ENCODE data around the gene AGBL5.
"Not testable (repeated sequence)": the region's sequence is repeated elsewhere in the genome, so short reads cannot be mapped to it uniquely, and the experiment has no call there.

- not testable (repeated sequence) for TF ChIP-seq CTCF (conservative IDR thresholded peaks at IDR 0.05; ENCODE audit: low read length); EZH2phosphoT487 (IDR thresholded peaks at IDR 0.05; ENCODE audit: borderline replicate concordance, low read depth, low read length)
Observed at GRCh38 chr2:27111392-27112078, 60.1 kb downstream of the AGBL5 start.

All from OCI-LY7 (cell line).